Neural cell (in vitro differentiated cells): Measurements from ENCODE around the gene CTCF.

Experiments used
- CTCF ChIP-seq: fragments of 450-650 bp; IDR thresholded peaks from 2 replicates; pipeline ENCODE4 v1.5.1; 2014; ENCODE audit warnings: antibody characterized with exemption, mild to moderate bottlenecking, moderate library complexity; ENCODE audit not compliant: poor library complexity, severe bottlenecking
- EZH2 ChIP-seq: fragments of 200-600, 300-800 bp; shearing (Covaris generic), sonication (generic); IDR thresholded peaks from 2 replicates; pipeline ENCODE4 v1.6.1; 2014; ENCODE audit warnings: antibody characterized with exemption, low read length, borderline replicate concordance, mild to moderate bottlenecking; ENCODE audit not compliant: insufficient read depth, poor library complexity, severe bottlenecking
- MXI1 ChIP-seq: fragments of 450-650 bp; conservative IDR thresholded peaks from 2 replicates; pipeline ENCODE4 v1.6.1; 2014; ENCODE audit warnings: antibody characterized with exemption, mild to moderate bottlenecking; ENCODE audit not compliant: poor library complexity, severe bottlenecking
- POLR2AphosphoS5 ChIP-seq: IDR thresholded peaks from 2 replicates; pipeline ENCODE4 v1.6.1; 2012
- SMC3 ChIP-seq: fragments of 450-650 bp; conservative IDR thresholded peaks from 2 replicates; pipeline ENCODE4 v1.6.1; 2014; ENCODE audit warnings: antibody characterized with exemption, mild to moderate bottlenecking, moderate library complexity; ENCODE audit not compliant: poor library complexity

GRCh38 chr16:67666559-67667452 is 104.5 kb downstream of the CTCF start, which contains the start of the genes C16orf86 and ENKD1:
- TF ChIP-seq CTCF = no peak
- no peak for TF ChIP-seq EZH2
- no peak for TF ChIP-seq SMC3
- TF ChIP-seq MXI1 = peak; percentile 51
- TF ChIP-seq POLR2AphosphoS5 = peak; percentile 47
